Vagina (tissue), 2 donors: Measurements from ENCODE around the gene CD9. TPM values are rescaled to one million over a fixed set of nuclear protein-coding genes. Genes with fewer than 3 reads are reported as not detected.

Source experiments
- DNase-seq, 2 donors: peaks; one replicate each; pipeline ENCODE4 v3.0.0-alpha.2; 2017; ENCODE audit errors: extremely low spot score in 2 of 2
- H3K27ac ChIP-seq: fragments of 200-600 bp; sonication (generic); one replicate; pipeline ENCODE4 v1.5.1; 2019
- H3K27me3 ChIP-seq: fragments of 200-600 bp; sonication (generic); one replicate; pipeline ENCODE4 v1.5.1; 2019
- H3K36me3 ChIP-seq, 2 donors: fragments of 200-600 bp; sonication (generic); one replicate each; pipeline ENCODE4 v1.5.1; 2017 to 2019
- H3K4me1 ChIP-seq: fragments of 200-600 bp; sonication (generic); one replicate; pipeline ENCODE4 v1.5.1; 2019
- H3K4me3 ChIP-seq, 2 donors: fragments of 200-600 bp; sonication (generic); 1 replicate in 1 of 2; 2 replicates in 1 of 2; pipeline ENCODE4 v1.5.1; 2016 to 2019
- H3K9me3 ChIP-seq: fragments of 200-600 bp; sonication (generic); one replicate; pipeline ENCODE4 v1.5.1; 2019
- POLR2A ChIP-seq, 2 donors: fragments of 450-650 bp; IDR thresholded peaks; one replicate each; pipeline ENCODE4 v1.6.1; 2017; ENCODE audit warnings: antibody characterized with exemption in 2 of 2, mild to moderate bottlenecking in 2 of 2, moderate library complexity in 2 of 2
- POLR2AphosphoS5 ChIP-seq, 2 donors: sonication (generic); formaldehyde crosslinking; IDR thresholded peaks; one replicate each; pipeline ENCODE4 v1.9.0; 2017; ENCODE audit warnings: antibody characterized with exemption in 2 of 2, mild to moderate bottlenecking in 2 of 2, low read depth in 1 of 2; ENCODE audit not compliant: insufficient read depth in 1 of 2
- intact Hi-C: fragments of 100-400 bp; cut with DNase I; formaldehyde crosslinking; loops from one replicate; pipeline ENCODE4 v1.15.1; 2023
- total RNA-seq: library from RNA; depleted of rRNA; stranded (reverse); fragments of >200 nt; gene quantifications from one replicate; pipeline ENCODE4 v1.2.3, GENCODE V29; 2016
- TF ChIP-seq, protein P1 (sequence below), 3 experiments: fragments of 450-650 bp in 2 of 3; fragments of 200-600 bp in 1 of 3; sonication (generic) in 1 of 3; IDR thresholded peaks; one replicate each; pipeline ENCODE4 v1.5.1; 2017 to 2019; ENCODE audit warnings: antibody characterized with exemption in 3 of 3, mild to moderate bottlenecking in 2 of 3, moderate library complexity in 2 of 3

Gene CD9
- total RNA-seq, 1 donor from 2014 or later, result 366 TPM

- TF ChIP-seq POLR2AphosphoS5 (IDR thresholded peaks at IDR 0.05; ENCODE audit: insufficient read depth in 1 of 2, low read depth in 1 of 2) (no peak), POLR2A (IDR thresholded peaks at IDR 0.05) (no peak)
- TF ChIP-seq, protein P1, sequence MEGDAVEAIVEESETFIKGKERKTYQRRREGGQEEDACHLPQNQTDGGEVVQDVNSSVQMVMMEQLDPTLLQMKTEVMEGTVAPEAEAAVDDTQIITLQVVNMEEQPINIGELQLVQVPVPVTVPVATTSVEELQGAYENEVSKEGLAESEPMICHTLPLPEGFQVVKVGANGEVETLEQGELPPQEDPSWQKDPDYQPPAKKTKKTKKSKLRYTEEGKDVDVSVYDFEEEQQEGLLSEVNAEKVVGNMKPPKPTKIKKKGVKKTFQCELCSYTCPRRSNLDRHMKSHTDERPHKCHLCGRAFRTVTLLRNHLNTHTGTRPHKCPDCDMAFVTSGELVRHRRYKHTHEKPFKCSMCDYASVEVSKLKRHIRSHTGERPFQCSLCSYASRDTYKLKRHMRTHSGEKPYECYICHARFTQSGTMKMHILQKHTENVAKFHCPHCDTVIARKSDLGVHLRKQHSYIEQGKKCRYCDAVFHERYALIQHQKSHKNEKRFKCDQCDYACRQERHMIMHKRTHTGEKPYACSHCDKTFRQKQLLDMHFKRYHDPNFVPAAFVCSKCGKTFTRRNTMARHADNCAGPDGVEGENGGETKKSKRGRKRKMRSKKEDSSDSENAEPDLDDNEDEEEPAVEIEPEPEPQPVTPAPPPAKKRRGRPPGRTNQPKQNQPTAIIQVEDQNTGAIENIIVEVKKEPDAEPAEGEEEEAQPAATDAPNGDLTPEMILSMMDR (IDR thresholded peaks at IDR 0.05), result no peak
- Histone ChIP-seq H3K36me3 (no peaks in the 10 kb centered on the region), H3K4me3 (no peak overlapping the region), H3K4me1 (peaks cover 56% of the 10 kb centered on the region), H3K9me3 (no peaks in the 10 kb centered on the region), H3K27me3 (no peaks in the 10 kb centered on the region), H3K27ac (peak overlapping the region; percentile 91)
- intact Hi-C loops, result loop anchor here (5.0 kb wide), 1 partner anchor 34 kb away; no protein-coding TSS in a partner anchor
- DNase-seq, result no peak
Measured at GRCh38 chr12:6198556-6198955, 1.6 kb upstream of the CD9 start.

- intact Hi-C loops, result loop anchor here (5.0 kb wide), 1 partner anchor 33 kb away; no protein-coding TSS in a partner anchor
- H3K4me1 ChIP-seq, result peaks cover 61% of the 10 kb centered on the region
Measured at GRCh38 chr12:6198985-6199530, 1.1 kb upstream of the CD9 start.

DNA sequence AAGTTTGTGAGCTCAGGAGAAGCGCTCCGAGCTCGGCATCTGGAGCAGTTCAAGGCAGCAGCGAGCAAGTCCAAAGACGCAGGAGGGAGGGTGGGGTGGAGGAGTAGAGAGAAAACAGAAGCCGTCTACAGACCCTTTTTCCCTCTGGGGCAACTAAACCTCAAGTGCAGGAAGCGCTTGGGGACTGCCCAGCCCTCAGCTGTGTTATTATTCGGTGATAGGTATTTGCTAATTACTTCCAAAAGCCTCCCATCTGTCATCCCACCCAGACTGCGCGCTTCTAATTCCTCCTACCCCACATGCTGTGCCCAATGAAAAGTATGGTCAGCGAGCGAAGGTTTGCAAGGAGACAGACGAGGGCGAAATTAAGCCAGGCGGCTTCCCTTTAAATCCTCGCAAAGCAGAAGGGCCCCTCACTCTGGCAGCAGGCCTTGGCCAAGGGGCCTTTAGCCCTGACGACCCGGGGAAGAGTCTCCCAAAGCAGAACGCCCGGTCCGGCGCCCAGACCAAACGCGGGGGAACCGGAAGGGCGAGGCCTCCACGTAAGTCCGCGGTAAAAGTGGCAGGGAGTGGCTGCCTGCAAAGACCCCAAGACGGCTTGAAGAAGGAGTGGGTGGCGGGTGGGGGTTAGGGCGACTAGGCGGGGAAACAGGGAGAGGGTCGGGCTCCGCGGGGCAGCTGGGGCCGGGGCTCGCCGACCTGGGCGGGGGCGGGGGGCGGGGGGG is 507 bp upstream of the CD9 start:
- intact Hi-C loops, result loop anchor here (5.0 to 10.0 kb wide), 2 partner anchors 33 to 555 kb away; partner anchors contain the start of gene MLF2
- DNase-seq, result no peak
- no peaks in the 10 kb centered on the region for H3K9me3 ChIP-seq
- no peaks in the 10 kb centered on the region for H3K27me3 ChIP-seq
- H3K36me3 ChIP-seq, result no peaks in the 10 kb centered on the region
- peak overlapping the region; percentile 69 to 86 for H3K4me3 ChIP-seq
- H3K4me1 ChIP-seq, result peaks cover 68% of the 10 kb centered on the region
- TF ChIP-seq POLR2AphosphoS5 (IDR thresholded peaks at IDR 0.05; ENCODE audit: insufficient read depth in 1 of 2, low read depth in 1 of 2), result peak in 1 of 2 donors; percentile 77
- TF ChIP-seq, protein P1 (IDR thresholded peaks at IDR 0.05), result no peak
- peak in 1 of 2 donors; percentile 59 for TF ChIP-seq POLR2A (IDR thresholded peaks at IDR 0.05)
- peak overlapping the region; percentile 91 for H3K27ac ChIP-seq

More at GRCh38 chr12:6198985-6199530, 1.1 kb upstream of the CD9 start:
- peak overlapping the region; percentile 69 to 86 for H3K4me3 ChIP-seq
- H3K27ac ChIP-seq, result peak overlapping the region; percentile 91
- no peak for DNase-seq
- H3K36me3 ChIP-seq, result no peaks in the 10 kb centered on the region
- TF ChIP-seq POLR2AphosphoS5 (IDR thresholded peaks at IDR 0.05; ENCODE audit: insufficient read depth in 1 of 2, low read depth in 1 of 2) (no peak), POLR2A (IDR thresholded peaks at IDR 0.05) (no peak)
- TF ChIP-seq, protein P1 (IDR thresholded peaks at IDR 0.05), result no peak
- no peaks in the 10 kb centered on the region for H3K9me3 ChIP-seq
- H3K27me3 ChIP-seq, result no peaks in the 10 kb centered on the region

- DNase-seq, result no peak
Measured at GRCh38 chr12:6201213-6201608, 1.0 kb downstream of the CD9 start.

More at GRCh38 chr12:6201213-6201608, 1.0 kb downstream of the CD9 start:
- Histone ChIP-seq H3K9me3 (no peaks in the 10 kb centered on the region), H3K4me1 (peaks cover 74% of the 10 kb centered on the region), H3K27ac (peak overlapping the region; percentile 91), H3K36me3 (no peaks in the 10 kb centered on the region), H3K4me3 (peak overlapping the region; percentile 69 to 86), H3K27me3 (no peaks in the 10 kb centered on the region)
- intact Hi-C loops, result loop anchor here (10.0 kb wide), 1 partner anchor 554 kb away; the partner anchor contains the start of gene MLF2
- peak; percentile 17 to 53 for TF ChIP-seq POLR2AphosphoS5 (IDR thresholded peaks at IDR 0.05; ENCODE audit: insufficient read depth in 1 of 2, low read depth in 1 of 2)
- TF ChIP-seq, protein P1 (IDR thresholded peaks at IDR 0.05), result no peak
- TF ChIP-seq POLR2A (IDR thresholded peaks at IDR 0.05), result no peak
